KOPT-K1 (cell line): ENCODE data around the gene CCNL2.
"Not testable (repeated sequence)": the region's sequence is repeated elsewhere in the genome, so short reads cannot be mapped to it uniquely, and the experiment has no call there.

Experiments used
- H3K27ac ChIP-seq: fragments of 200-600 bp; sonication (generic); 2 replicates; pipeline ENCODE4 v1.5.1; 2016; ENCODE audit warnings: antibody characterized with exemption, mild to moderate bottlenecking, low read depth, low read length; ENCODE audit not compliant: poor library complexity, severe bottlenecking
- H3K36me3 ChIP-seq: fragments of 200-600 bp; sonication (generic); 2 replicates; pipeline ENCODE4 v1.5.1; 2017; ENCODE audit warnings: antibody characterized with exemption, mild to moderate bottlenecking, low read length, moderate library complexity; ENCODE audit not compliant: insufficient read depth
- H3K9me3 ChIP-seq: fragments of 200-600 bp; sonication (generic); 2 replicates; pipeline ENCODE4 v1.5.1; 2017; ENCODE audit warnings: antibody characterized with exemption, low read length, mild to moderate bottlenecking; ENCODE audit not compliant: insufficient read depth, poor library complexity, severe bottlenecking

CCNL2 gene

DNA sequence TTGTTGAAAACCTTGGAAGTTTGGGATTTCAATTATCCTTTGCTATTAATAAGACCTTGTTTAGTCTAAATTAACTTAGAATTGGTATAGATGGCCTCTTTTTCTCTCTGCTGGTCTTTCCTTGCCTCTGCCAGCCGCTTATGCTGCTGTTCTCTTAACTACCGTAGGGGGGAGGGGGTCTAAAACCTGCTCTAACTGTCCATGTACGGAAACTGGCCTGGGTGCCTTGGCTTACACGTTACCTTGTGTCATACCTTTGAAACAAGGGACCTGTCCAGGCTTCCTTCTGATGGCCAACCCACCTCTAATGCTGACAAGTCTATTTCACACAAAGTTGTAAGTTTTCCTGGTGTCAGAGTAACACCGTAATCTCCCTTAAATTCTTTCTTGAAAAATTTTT lies 18.3 kb upstream of the CCNL2 start:
- not testable (repeated sequence) for H3K36me3 ChIP-seq, H3K9me3 ChIP-seq, H3K27ac ChIP-seq

DNA sequence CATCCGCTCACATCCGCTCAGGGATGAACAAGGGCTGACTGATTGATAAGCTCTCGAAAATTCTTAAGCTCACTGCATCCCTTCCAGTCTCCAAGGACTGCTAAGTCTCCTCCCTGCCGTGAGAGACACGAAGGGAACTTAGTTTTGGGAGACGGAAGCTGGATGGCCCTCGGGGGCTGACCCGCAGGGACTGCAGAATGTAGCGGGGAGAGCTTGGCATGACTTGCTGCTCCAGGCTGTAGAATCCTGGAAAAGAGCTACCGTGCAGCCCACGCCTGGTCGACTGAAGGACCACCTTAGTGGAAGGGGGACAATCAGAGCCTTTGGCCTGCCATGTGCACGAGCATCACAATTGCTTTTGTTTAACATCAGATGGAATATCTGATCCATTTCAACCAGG lies 16.6 kb upstream of the CCNL2 start:
- Histone ChIP-seq H3K27ac (no peak overlapping the region), H3K9me3 (peaks cover 13% of the 10 kb centered on the region), H3K36me3 (no peaks in the 10 kb centered on the region)

DNA sequence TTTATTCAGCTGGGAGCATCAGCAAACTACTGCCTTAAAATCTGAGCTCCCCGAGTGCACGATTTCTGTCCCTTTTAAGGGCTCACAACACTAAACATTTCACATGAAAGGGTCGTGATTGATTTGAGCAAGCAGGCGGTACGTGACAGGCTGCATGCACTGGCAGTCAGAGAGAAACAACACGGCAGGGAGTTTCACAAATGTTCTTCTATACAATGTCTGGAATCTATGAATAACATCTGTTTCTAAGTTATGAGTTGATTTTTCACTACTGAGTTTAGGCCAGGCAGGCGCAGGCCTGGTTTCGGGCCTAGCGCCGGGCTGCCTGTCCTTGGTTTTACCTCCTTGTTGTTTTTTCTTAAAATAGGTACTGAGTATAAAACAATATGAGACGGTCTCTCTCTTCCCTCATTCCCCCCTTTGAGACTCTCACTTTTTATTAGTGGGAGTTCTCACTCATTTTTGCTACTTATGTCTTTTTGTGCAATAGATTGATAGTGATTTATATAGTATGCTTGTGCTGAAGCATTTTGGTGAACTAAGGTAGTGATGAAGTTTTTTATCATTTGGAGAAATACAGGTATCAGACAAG lies 13.3 kb upstream of the CCNL2 start:
- H3K27ac ChIP-seq: not testable (repeated sequence)
- Histone ChIP-seq H3K9me3 (peaks cover 13% of the 10 kb centered on the region), H3K36me3 (peaks cover 13% of the 10 kb centered on the region)

GRCh38 chr1:1411626-1412025 lies 12.5 kb upstream of the CCNL2 start:
- H3K27ac ChIP-seq: no peak overlapping the region
- H3K9me3 ChIP-seq: peaks cover 13% of the 10 kb centered on the region
- H3K36me3 ChIP-seq: peaks cover 13% of the 10 kb centered on the region

- Histone ChIP-seq H3K9me3 (peaks cover 13% of the 10 kb centered on the region), H3K36me3 (peaks cover 23% of the 10 kb centered on the region)
- not testable (repeated sequence) for H3K27ac ChIP-seq
Measured at GRCh38 chr1:1410238-1410637, 11.1 kb upstream of the CCNL2 start.

DNA sequence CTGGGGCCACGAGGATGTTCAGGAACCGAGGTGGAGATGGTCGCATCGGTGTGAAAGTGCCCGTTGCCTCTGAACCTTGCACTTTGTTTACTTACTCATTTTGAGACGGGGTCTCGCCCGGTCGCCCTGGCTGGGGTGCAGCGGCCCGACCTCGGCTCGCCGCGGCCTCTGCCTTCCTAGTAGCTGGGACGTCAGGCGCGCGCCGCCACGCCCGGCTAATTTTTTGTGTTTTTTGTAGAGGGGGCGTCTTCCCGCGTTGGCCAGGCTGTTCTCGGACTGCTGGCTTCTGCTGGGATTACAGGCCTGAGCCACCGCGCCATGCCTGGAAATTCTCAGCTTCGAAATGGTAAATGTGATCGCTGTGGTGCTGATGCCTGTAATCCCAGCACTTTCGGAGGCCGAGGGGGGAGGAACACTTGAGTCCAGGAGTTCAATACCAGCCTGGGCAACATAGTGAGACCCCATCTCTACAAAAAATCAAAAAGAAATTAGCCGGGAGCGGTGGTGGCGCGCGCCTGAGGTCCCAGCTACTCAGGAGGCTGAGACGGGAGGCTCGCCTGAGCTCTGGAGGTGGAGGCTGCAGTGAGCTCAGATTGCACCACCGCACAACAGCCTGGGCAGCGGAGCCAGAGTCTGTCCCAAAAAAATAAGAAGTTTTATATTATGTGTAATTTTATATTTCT lies 8.6 kb upstream of the CCNL2 start:
- H3K27ac ChIP-seq: peak overlapping the region; percentile 93
- peaks cover 13% of the 10 kb centered on the region for H3K9me3 ChIP-seq
- H3K36me3 ChIP-seq: peaks cover 48% of the 10 kb centered on the region

DNA sequence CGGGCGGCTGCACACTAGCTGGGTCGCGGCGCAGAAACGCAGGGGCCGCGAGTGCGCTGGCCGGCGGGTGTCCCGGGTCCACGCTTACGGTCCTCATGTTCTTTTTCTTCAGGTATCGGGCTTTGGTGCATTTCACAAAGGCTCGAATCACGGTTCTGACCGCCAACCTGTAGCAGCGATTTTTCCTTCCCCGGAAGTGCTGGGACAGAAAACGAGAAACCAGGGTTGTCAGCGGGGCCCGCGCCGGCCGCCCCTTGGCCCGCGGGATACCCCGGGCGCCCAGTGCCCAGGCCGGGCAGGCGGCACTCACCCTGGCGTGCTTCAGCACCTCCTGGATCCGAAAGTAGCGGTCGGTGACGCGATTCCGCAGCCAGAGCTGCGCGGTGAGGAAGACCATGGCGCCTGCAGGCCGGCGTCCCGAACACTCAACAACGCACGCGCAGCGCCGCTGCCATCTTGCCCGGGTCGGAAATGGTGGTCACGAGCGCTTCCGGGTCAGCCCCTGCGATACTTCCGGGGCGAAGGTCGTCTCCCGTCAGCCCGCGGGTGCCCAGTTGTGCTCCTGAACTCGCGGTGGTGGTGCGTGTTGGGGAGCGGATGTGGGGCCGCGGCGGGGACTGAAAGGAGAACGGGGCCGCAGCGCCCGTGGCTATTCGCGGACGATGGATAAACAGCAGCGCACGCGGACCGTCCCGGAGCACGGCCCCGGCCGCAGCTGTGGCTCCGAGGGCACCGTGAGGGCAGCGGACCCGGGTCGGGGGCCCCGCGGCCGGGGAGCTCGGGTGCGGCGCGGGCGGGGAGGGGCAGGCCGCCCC lies 7.9 kb upstream of the CCNL2 start, which contains the start of gene MRPL20:
Gene MRPL20 (minus strand): TSS at position 473 of the 815 bp plus-strand sequence. CDS start 76 bp downstream, at position 397.
- Histone ChIP-seq H3K27ac (peak within 1 kb of the TSS; percentile 93), H3K36me3 (peaks cover 55% of the 10 kb centered on the region), H3K9me3 (peaks cover 7% of the 10 kb centered on the region)

GRCh38 chr1:1406101-1406820 lies 7.1 kb upstream of the CCNL2 start:
- Histone ChIP-seq H3K36me3 (peaks cover 63% of the 10 kb centered on the region), H3K27ac (peak overlapping the region; percentile 93), H3K9me3 (no peaks in the 10 kb centered on the region)

DNA sequence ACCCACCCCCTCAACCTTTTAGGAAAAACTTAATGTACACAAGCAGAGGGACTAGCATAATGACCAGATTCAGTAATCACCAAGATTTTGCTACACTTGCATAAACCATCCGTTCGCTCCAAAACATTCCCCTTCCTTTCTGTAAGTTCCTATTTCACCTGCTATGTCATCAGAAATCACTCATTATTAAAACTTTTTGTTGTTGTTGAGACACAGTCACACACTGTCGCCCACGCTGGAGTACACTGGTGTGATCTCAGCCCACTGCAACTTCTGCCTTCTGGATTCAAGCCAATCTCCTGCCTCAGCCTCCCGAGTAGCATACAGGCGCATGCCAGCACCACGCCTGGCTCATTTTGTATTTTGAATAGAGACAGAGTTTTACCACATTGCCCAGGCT lies 4.5 kb upstream of the CCNL2 start:
- Histone ChIP-seq H3K9me3 (no peaks in the 10 kb centered on the region), H3K27ac (no peak overlapping the region), H3K36me3 (peaks cover 62% of the 10 kb centered on the region)

DNA sequence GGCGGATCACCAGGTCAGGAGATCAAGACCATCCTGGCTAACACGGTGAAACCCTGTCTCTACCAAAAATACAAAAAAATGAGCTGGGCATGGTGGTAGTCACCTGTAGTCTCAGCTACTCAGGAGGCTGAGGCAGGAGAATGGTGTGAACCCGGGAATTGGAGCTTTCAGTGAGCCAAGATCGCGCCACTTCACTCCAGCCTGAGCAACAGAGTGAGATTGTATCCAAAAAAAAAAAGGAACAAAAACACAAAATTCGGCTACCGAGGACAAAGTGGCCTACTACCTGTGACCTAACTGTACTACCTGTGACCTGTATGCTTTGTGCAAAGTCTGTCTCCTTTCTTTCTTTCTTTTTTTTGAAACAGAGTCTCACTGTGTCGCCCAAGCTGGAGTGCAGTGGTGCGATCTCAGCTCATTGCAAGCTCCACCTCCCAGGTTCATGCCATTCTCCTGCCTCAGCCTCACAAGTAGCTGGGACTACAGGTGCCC lies 3.8 kb upstream of the CCNL2 start:
- H3K9me3 ChIP-seq, H3K27ac ChIP-seq: not testable (repeated sequence)
- H3K36me3 ChIP-seq: peaks cover 62% of the 10 kb centered on the region

DNA sequence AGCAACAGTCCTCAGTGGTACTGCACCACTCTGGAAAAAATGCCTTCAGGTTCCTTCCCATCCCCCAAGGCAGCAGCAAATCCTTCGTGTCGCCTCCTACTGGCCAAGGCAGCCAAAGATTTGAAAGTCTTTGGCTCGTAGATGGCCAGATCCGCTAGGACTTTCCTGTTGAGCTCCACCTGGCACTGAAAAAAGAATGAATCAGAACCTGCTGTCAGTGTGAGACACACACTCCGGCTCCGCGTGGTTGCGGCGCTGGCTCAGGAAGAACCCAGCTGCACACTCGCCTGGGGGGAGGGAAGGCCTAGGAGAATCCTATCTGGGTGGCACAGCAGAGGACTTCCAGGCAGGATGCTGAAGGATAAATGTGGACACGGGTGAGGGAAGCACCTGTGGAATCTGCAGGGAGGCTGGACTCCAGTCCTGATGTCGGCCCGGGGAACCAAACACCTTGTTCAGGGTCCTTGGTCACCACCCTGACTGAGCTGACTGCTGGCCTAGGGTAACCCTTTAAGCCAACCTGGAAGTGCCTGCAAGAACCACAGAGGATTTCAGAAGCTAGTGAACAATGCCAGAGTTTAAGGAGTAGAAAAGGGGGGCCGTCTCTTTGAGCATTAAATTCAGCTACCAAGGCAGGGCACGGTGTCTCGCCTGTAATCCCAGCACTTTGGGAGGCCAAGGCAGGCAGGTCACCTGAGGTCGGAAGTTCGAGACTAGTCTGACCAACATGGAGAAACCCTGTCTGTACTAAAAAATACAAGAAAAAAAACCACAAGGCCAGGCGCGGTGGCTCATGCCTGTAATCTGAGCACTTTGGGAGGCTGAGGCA lies 3.2 kb upstream of the CCNL2 start:
- Histone ChIP-seq H3K27ac (no peak overlapping the region), H3K36me3 (peaks cover 69% of the 10 kb centered on the region), H3K9me3 (no peaks in the 10 kb centered on the region)

- H3K36me3 ChIP-seq: peaks cover 75% of the 10 kb centered on the region
- no peak overlapping the region for H3K27ac ChIP-seq
- no peaks in the 10 kb centered on the region for H3K9me3 ChIP-seq
Measured at GRCh38 chr1:1401457-1402010, 2.4 kb upstream of the CCNL2 start.

- Histone ChIP-seq H3K9me3 (no peaks in the 10 kb centered on the region), H3K36me3 (peaks cover 76% of the 10 kb centered on the region), H3K27ac (peak overlapping the region; percentile 79)
Measured at GRCh38 chr1:1400576-1401456, 1.7 kb upstream of the CCNL2 start.
